GM19351 (cell line): ENCODE data around the gene TAS1R2.
"Not testable (repeated sequence)": the region's sequence is repeated elsewhere in the genome, so short reads cannot be mapped to it uniquely, and the experiment has no call there.

Experiments
- ATAC-seq: cut with Tn5 transposase; IDR thresholded peaks from one replicate; pipeline ENCODE4 v1.9.1; 2021; ENCODE audit warnings: mild to moderate bottlenecking, moderate library complexity; ENCODE audit not compliant: unreplicated experiment

The TAS1R2 gene

DNA sequence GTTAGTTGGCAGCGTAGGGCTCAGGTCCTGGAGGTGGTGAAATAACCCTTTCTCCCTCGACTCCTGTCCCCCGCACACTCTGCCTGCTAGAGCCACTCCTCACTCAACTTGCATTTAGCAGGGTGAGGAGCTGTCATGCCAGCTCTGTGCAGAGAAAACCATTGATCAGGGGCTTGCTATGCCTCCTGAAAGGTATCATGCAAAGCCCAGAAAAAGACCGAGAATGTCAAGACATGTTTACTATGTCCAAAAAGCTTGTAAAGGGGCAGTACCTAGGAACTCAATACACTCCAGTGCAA is 24.9 kb upstream of the TAS1R2 start:
- no peak for ATAC-seq

DNA sequence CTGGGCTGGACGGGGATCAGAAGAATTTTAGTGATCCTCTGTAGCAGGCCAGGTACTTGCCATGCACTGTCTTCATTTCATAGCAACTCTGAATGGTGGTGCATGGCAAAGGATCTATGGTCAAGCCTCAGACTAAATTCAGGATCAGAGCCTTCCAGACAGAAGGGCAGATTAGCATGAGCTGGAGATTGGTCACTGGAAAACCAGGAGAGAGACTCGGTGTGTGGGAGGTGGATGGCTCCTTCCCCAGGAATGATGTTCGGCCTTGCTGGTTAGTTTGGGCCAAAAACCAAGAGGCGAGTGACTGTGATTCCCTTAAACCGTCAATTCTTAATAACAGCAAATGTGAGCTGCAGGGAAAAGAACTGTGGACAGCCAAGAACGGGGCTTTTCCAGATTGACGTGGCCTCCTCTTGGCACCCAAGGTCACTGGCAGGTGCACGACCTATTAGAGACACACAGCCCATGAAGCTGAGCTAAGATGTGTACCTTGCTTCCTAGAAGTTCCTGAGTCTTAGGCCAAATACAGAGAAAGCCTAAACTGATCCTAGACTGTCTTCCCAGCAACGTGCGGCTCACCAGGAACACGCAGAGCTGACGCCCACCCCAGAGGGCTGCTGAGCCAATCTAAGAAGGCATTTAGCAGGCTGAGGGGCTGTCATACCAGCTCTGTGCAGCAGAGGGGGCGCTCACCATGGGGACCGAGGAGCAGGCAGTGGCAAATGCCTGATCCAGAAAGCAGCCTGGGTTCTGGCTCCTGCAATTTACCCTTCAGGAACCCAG is 24.4 kb upstream of the TAS1R2 start:
- no peak for ATAC-seq

DNA sequence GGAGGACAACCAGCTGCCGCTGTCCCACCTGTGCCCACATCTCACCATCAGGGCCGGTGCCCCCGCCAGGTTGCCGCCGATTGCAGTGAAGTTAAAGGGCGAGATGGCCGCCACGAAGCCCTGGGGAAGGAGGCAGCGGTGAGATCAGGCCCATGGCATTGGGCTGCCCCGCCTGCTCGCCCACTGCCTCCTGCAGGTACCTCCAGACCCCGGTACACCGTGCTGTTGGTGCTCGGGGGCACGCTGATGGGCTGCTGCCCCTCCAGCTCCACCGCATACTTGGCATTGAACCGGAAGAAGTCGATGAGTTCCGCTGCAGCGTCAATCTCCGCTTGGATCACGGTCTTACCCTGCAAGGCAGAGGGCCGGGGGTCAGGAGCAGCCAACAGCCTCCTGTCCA is 23.6 kb upstream of the TAS1R2 start:
- ATAC-seq = no peak

DNA sequence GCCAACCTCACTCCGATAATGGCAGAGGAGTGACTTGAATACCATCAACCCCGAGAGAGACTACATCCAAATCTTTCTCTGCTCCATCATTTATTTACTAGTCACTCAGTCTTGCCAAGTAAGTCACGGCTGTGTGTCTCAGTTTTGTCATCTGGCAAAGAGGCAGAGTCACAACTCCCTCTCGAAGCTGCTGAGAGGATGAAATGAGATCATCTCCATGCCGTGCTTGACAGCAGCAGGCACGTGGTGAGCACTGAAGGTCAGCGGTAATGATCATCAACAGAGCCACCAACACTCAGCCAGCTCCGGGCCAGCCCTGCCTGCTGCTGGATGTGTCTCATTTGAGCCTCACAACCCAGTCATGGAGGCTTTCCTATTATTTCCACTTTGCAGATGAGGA is 23.0 kb upstream of the TAS1R2 start:
- ATAC-seq = no peak

DNA sequence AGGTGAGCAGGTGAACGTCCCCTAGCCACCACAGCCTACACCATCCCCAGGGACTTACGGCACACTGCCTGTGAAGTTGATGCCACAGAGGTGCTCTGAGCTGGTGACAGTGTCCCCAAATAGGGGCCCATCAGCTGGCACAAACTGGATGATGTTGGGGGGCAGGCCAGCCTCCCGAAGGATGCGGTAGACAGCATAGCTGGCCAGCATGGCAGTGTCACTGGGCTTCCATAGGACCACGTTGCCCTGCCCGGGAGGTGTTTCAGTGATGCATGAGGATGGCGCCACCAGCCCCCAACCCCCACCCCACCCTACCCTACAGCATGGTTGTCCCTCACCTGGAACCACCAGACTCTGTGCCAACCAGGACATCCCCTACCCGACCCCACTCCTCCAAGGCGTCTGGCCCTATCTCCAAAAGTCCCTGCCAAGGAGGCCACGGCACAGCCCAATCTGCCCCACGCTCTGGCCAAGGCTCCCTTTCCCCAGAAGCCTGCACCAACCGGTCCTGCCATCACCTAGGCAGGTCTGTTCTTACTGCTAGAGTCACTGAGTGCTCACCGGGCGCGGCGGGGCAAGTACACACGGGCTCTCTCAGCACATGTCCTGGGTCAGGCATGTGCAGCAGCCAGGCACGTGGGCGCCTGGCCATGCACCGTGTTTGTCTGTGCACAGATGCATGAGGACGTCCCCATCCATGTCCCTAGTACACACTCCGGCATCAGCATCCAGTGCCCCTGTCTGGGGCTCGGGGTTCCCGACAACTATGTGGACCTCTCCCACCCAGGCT is 22.4 kb upstream of the TAS1R2 start:
- no peak for ATAC-seq

DNA sequence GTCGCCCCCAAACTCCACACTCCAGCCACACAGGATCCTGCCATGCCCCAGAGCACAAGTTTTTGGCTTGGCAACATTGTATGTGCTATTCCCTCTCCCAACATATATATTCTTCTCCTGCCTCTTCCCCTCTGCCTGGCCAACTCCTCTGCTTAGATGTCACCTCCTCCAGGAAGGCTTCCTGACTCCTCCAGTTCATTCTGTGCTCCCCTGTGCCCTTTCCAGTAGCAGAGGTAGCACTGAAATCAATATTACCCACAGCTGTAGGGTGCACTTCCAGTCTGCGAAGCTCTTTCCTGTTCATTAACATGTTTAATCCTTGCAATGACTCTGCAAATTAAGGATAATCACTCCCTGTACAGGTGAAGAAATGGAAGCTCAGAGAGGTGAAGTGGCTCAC is 21.7 kb upstream of the TAS1R2 start:
- no peak for ATAC-seq

DNA sequence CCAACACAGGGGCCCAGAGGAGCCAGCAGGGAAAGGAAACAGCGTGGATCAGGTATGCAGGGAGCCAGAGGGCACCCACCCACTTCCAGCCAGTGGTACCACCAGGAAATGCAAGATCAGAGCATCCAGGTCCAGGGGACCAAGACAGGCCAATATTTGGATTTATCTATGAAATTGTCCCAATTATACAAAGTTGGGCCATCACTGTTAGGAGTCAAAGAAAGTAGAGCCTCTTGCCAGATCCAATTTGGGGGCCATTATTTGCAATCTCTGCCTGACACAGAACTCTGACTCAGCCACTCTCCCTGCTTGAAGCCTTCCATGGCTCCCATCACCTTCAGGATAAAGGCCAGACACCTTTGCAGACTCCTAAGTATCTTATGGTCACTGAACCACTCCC is 21.1 kb upstream of the TAS1R2 start:
- no peak for ATAC-seq

DNA sequence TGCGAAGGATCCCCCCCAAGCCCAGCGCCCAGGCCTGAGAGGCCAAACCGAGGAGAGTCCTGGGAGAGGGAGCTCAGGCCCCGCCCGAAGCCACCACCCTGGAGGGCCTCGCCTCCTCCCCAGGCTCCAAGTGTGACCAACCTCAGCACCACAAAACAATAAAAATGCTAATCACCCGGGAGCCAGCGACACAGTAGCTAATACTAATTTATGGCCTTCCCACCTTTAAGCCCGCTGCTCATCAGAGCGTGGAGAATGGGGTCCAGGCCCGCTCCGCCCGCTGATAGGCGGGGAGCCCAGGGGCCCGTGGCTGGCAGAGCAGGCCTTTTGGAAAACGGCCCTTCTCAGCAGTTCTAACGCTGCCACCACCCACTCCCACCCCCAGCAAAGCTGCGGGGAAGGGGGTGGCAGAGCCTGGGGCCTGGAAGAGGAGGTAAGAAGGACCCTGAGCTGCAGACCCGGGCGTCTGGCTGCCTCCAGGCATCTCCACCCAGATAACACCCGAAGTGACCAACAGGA is 20.4 kb upstream of the TAS1R2 start:
- no peak for ATAC-seq

DNA sequence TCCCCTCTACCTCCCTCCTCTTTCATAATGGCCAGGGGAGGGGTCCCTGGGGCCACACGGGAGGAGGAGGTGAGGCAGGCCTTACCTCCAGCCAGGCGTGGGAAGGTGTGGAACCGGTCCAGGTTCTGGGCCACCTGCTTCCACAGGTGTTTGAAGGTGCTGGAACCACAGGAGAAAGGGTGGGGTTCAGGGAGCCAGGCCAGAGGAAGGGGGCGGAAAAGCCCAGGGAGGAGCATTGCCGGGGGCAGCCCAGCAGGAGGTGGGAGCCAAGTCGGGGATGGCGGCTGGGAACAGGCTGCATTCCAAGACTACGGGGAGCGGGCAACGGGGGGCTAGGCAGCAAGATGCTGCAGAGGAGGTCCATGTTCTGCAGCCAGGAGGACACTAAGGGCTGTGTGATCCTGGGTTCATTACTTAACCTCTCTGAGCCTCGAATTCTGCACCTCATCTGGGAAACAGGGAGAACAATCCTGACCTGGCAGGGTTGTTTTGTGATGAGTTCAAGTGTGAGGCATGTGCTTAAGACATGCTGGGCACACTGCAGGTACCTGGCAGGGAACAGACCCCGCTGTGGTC is 19.8 kb upstream of the TAS1R2 start:
- no peak for ATAC-seq

DNA sequence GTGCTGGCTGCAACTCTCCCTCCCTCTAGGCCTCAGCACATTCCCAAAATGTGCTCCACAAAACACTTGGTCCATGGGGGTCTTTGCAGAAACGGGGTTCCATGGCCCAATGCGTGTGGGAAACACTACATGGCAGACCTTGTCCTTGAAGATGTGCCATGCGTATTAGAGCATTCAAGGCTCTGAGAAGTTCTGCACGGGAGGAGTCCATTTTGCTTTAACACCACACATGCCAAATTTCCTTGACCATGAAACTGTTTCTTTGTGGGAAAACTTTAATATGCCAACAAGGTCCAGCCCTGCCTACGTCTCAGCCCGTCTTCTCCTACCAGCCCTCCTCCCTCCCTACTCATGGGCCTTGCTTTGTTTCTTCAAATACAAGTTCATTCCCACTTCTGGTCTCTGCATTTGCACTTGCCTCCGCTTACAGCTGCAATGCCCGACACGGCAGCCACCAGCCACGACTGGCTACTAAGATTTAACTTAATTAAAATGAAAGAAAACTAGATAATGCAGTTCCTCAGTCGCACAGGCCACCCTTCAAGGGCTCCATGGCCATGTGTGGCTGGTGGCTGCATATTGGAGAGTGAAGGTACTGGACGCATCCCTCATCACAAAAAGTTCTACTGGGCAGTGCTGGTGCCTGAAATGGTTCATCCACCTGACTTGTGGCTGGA is 19.2 kb upstream of the TAS1R2 start:
- no peak for ATAC-seq

DNA sequence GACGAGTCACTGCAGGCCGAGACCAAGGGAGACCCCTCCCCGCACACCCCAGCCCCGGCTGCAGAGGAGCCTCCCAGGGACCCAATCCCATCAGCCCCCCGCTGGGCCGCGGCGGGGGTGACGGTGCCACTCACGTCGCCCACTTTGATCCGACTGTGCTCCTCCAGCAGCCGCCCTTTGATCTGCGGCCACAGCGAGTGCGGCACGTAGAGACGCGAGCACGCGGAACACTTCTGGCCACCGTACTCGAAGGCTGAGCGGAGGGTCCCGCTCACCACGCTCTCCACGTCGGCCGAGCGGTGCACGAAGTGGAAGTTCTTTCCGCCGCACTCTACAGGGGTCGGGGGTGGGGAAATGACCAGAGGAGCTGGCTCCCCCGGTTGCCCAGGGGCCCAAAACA is 17.8 kb upstream of the TAS1R2 start:
- no peak for ATAC-seq

DNA sequence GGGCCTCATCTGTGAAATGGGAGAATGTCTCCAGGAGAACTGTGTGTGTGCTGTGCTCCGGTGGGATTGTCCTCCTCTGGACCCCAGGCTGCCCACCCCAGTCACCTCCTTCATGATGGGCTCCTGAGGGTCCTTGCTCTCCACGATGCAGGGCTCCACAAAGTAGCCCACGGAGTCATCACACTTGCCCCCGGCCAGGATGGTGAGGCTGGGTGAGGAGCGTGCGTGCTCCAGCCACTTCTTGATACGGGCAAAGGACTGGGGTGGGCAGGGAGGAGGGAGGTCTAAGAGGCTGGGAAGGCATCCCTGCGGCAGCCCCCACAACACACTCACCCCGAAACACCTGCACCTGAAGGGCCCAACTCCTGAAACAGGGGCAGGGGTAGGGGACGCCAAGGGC is 16.8 kb upstream of the TAS1R2 start:
- ATAC-seq = no peak

DNA sequence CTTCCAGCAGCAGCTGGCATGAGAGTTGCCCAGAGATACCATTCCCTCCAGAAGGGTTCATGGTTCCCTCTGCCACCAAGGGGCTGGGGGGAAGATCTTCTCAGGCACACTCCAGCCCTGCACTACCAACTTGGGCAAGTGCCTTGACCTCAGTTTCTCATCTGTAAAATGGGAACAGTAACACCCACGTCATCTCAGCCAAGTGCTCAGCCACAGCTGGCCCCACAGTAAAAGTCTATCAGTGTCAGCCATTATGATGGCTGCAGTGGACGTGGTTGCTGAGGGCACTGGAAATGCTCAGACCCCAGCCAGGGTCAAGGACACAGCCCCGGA is 16.3 kb upstream of the TAS1R2 start:
- no peak for ATAC-seq

DNA sequence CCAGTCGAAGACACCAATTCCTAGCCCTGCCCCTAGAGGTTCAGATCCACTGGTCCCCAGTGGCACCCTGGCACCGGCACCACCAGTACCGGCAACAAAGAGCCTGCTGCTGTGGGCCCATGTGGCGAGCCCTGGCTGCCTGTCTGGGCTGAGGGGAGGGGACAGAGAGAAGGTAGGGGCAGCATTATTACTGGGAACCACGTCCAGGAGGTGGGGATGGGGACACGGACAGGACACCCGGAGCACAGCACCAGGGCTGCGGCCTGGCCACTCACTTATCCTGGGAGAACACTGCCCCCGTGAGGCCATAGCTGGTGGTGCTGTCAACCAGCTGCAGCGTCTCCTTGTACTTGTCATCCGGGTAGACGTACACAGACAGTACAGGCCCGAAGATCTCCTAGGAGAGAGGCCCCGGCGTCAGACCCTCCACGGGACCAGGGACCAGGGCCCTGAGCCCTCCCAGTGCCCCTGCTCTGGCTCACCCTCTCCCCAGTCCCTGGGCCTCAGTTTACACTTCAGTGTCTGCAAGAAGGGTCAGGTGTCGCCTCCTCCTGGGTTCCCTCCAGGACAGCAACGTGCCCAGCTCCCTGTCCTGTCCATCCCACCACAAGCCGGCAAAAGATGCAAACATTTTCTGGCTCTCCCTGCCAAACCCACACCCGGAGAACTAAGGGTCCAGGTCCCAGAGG is 15.8 kb upstream of the TAS1R2 start:
- ATAC-seq = no peak

DNA sequence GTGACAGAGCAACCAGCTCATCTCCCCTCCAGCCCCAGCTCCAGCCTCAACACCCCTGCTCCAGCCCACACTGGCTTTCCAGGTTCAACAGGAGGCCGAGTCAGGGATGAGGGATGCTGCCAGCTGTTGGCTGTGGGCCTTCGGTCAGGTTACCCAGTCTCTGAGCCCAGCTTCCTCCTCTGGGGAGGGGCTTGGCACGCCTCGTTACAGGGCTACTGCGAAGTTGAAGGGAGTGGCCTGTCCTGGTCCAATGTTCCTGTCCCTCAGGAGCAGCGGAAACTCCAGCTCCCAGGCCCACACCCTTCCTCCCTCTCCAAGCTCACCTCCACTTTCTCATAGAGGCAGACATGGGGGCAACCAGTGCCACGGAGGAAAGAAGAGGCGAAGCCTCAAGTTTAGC is 15.1 kb upstream of the TAS1R2 start:
- ATAC-seq = no peak

DNA sequence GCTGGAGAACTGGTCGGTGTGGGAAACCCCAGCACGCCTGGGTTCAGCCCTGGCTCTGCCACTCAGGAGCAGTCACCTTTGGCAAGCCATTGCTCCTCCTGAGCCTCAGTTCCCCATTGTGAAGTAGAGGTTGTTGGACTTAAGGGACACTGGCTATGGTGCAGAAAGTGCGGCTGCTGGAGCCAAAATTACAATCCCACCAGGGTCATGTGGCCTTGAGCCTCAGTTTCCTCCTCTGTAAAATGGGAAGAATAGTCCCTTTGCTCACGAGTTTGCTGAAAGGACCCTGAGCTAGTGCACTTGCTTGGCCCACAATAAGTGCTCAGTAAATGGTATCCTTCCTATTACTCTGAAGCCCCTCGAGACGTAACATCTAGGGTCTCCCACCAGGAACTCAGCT is 14.6 kb upstream of the TAS1R2 start:
- ATAC-seq = no peak

DNA sequence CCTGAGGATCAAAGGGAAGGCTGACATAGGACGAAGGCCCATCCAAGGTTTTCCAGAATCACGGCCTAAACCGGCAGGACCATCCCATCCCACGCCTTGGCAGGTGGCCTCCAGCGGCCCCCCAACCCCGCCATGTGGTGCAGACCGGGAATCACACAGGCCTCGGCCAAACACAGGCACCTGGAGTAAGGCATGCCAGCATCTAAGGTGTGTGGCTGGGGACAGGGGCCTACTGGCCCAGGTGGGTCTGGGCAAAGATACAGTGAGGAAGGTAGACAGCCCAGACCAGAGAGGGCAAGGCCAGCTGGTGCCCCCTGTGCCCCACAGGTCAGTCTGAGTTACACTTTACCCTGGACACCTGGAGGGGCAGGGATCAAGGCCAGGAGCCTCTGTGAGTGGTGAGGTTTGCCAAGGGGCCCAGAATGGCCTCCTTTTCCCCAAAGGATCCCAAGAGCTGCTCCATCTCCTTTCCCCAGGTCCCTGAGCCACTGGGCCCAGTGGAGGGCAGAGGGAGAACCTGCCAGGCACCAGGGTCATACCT is 12.7 kb upstream of the TAS1R2 start:
- ATAC-seq = no peak

DNA sequence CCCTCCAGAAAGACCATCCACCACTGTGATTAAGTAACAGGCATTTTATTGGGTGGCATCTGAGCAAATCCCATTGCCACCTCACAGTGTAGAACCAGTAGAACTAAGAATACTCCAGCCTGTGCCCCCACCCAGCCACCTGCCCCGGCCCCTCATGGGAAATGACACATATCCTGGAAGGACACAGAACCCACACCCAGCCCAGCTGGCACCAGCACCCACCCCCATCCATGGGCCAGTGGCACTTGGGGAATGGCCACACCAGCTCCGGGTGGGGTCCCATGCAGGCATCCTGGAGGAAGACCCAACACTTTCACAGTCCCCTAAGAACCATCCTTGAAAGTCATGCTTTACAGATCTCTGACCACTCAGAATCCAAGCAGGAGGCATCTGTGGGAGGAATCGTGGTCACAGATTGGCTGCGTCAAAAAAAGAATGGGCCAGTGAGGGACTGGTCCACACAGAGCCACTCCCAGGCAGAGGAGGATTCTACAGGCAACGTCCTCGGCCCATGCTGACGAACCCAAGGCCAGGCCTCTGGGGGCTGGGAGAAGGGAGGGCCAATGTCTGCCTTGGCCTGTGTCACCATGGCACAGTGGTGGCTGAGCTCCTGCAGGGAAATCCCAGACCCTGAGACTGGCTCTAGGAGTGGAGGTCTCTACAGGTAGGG is 12.1 kb upstream of the TAS1R2 start:
- no peak for ATAC-seq

DNA sequence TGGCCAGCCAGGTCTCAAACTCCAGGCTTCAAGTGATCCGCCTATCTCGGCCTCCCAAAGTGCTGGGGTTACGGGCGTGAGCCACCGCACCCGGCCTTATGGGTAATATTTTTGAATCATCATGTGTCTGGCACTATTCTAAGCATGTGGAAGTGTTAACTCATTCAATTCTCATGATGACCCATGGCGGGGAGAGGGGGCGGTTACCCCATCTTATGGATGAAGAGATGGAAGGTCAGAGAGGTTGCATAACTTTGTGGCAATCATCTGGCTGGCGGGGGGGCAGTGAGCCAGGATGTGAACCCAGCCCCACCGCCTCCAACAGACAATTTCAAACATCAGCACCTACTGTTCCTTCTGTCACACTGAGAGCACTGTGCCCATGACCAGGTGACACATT is 11.5 kb upstream of the TAS1R2 start:
- no peak for ATAC-seq

DNA sequence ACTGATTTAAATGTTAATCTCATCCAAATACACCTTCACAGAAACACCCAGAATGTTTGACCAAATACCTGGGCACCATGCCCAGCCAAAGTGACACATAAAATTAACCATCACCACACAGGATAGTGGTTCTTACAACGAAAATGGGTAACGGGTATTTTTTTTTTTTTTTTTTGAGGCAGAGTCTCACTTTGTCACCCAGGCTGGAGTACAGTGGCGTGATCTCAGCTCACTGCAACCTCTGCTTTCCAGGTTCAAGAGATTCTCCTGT is 11.1 kb upstream of the TAS1R2 start:
- ATAC-seq = not testable (repeated sequence)
